ENCODE results near the gene FAM174B. TPM values are rescaled to one million over a fixed set of nuclear protein-coding genes. Genes with fewer than 3 reads are reported as not detected.

The FAM174B gene
- polyA plus RNA-seq, 1 donor from 2014 or later = 20.1 TPM

DNA sequence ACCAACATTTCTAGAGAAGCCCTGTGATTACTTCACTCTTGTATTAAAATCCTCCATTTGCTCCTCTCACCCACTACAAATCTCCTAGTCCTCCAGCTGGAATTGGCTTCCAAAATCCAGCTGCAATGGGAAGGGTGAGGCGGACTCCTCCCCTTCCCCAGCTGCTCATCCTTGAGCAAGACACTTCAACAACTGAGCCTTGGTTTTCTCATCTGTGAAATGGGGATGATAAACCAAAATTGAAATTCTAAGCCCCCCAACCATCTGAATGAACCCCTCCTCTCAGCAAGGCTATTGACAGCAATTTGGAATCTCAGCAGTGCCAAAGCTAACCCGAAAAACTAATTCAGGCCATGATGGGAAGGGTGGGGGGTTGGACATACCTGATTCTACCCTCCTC, 9.4 kb downstream of the FAM174B start:
- no peak for TF ChIP-seq REST (IDR thresholded peaks at IDR 0.05; ENCODE audit: borderline replicate concordance)
- TF ChIP-seq RAD21 (conservative IDR thresholded peaks at IDR 0.05) = no peak
- no peak for TF ChIP-seq MXI1 (conservative IDR thresholded peaks at IDR 0.05; ENCODE audit: poor library complexity, severe bottlenecking)
- TF ChIP-seq EP300 (conservative IDR thresholded peaks at IDR 0.05; ENCODE audit: poor library complexity, severe bottlenecking) = no peak
- TF ChIP-seq POLR2AphosphoS5 (IDR thresholded peaks at IDR 0.05) = no peak
- no peak for TF ChIP-seq EZH2 (IDR thresholded peaks at IDR 0.05; ENCODE audit: borderline replicate concordance, insufficient read depth, low read length, poor library complexity, severe bottlenecking)
- no peak for TF ChIP-seq TAF1 (IDR thresholded peaks at IDR 0.05; ENCODE audit: low read depth)
- TF ChIP-seq SMC3 (conservative IDR thresholded peaks at IDR 0.05; ENCODE audit: poor library complexity) = no peak
- TF ChIP-seq, protein P1, sequence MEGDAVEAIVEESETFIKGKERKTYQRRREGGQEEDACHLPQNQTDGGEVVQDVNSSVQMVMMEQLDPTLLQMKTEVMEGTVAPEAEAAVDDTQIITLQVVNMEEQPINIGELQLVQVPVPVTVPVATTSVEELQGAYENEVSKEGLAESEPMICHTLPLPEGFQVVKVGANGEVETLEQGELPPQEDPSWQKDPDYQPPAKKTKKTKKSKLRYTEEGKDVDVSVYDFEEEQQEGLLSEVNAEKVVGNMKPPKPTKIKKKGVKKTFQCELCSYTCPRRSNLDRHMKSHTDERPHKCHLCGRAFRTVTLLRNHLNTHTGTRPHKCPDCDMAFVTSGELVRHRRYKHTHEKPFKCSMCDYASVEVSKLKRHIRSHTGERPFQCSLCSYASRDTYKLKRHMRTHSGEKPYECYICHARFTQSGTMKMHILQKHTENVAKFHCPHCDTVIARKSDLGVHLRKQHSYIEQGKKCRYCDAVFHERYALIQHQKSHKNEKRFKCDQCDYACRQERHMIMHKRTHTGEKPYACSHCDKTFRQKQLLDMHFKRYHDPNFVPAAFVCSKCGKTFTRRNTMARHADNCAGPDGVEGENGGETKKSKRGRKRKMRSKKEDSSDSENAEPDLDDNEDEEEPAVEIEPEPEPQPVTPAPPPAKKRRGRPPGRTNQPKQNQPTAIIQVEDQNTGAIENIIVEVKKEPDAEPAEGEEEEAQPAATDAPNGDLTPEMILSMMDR (IDR thresholded peaks at IDR 0.05; ENCODE audit: poor library complexity, severe bottlenecking) = no peak
- H3K9ac ChIP-seq (ENCODE audit: low read length) = no peak overlapping the region
- no peaks in the 10 kb centered on the region for H3F3A ChIP-seq (ENCODE audit: insufficient read depth, low read length, poor library complexity, severe bottlenecking)
- H3K4me2 ChIP-seq (ENCODE audit: low read length) = no peak overlapping the region
- H3K79me2 ChIP-seq (replicated peaks; ENCODE audit: insufficient read depth, low read length) = peaks cover 6% of the 10 kb centered on the region
- H2AFZ ChIP-seq (ENCODE audit: low read depth, low read length) = no peak overlapping the region
- no peaks in the 10 kb centered on the region for H3K27me3 ChIP-seq (ENCODE audit: insufficient read depth, low read depth, low read length)
- no peaks in the 10 kb centered on the region for H3K36me3 ChIP-seq (ENCODE audit: insufficient read depth, low read length)
- H3K27ac ChIP-seq (ENCODE audit: low read length) = no peak overlapping the region
- H3K4me3 ChIP-seq (ENCODE audit: low read length) = no peak overlapping the region
- H3K9me3 ChIP-seq (ENCODE audit: low read length) = peaks cover 9% of the 10 kb centered on the region
- no peaks in the 10 kb centered on the region for H4K20me1 ChIP-seq (ENCODE audit: insufficient read depth)
- no peaks in the 10 kb centered on the region for H3K9me2 ChIP-seq (ENCODE audit: insufficient read depth, low read length)

DNA sequence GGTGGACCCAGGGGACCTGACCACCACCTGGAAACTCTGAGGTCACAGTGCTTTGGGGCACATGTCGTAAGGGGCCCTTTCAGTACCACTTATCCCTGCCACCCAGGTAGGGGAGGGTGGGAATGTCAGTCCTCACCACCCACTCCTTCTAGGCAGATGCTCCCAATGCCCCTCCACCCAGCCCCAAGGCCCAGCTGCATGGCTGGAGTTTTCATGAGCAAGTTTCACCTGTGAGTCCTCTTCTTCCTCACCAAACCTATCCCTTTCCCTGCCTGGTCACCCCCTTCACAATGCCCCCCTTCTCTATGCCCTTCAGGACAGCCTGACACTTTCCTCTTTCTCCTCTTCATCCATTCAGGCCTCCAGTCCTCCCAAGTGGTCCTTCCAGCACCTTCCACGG, 9.8 kb downstream of the FAM174B start:
- Histone ChIP-seq H3K9ac (ENCODE audit: low read length) (no peak overlapping the region), H3K79me2 (replicated peaks; ENCODE audit: insufficient read depth, low read length) (peaks cover 6% of the 10 kb centered on the region), H2AFZ (ENCODE audit: low read depth, low read length) (no peak overlapping the region), H3K4me3 (ENCODE audit: low read length) (no peak overlapping the region), H3K27ac (ENCODE audit: low read length) (no peak overlapping the region), H4K20me1 (ENCODE audit: insufficient read depth) (no peaks in the 10 kb centered on the region), H3K9me2 (ENCODE audit: insufficient read depth, low read length) (no peaks in the 10 kb centered on the region), H3F3A (ENCODE audit: insufficient read depth, low read length, poor library complexity, severe bottlenecking) (no peaks in the 10 kb centered on the region), H3K27me3 (ENCODE audit: insufficient read depth, low read depth, low read length) (no peaks in the 10 kb centered on the region), H3K36me3 (ENCODE audit: insufficient read depth, low read length) (no peaks in the 10 kb centered on the region), H3K4me2 (ENCODE audit: low read length) (no peak overlapping the region), H3K9me3 (ENCODE audit: low read length) (peaks cover 5% of the 10 kb centered on the region)
- TF ChIP-seq EP300 (conservative IDR thresholded peaks at IDR 0.05; ENCODE audit: poor library complexity, severe bottlenecking) (no peak), POLR2AphosphoS5 (IDR thresholded peaks at IDR 0.05) (no peak), REST (IDR thresholded peaks at IDR 0.05; ENCODE audit: borderline replicate concordance) (no peak), MXI1 (conservative IDR thresholded peaks at IDR 0.05; ENCODE audit: poor library complexity, severe bottlenecking) (no peak), TAF1 (IDR thresholded peaks at IDR 0.05; ENCODE audit: low read depth) (no peak), SMC3 (conservative IDR thresholded peaks at IDR 0.05; ENCODE audit: poor library complexity) (no peak), RAD21 (conservative IDR thresholded peaks at IDR 0.05) (no peak)
- TF ChIP-seq, protein P1 (IDR thresholded peaks at IDR 0.05; ENCODE audit: poor library complexity, severe bottlenecking) = no peak
